ENCODE measurements around the gene MAPK10.

MAPK10 gene

GRCh38 chr4:86359944-86360478, at the start of gene MAPK10:
TSS of gene MAPK10 (minus strand) at chr4:86360053.
- peak; percentile 91 for DNase-seq (ENCODE audit: low read depth)

DNA sequence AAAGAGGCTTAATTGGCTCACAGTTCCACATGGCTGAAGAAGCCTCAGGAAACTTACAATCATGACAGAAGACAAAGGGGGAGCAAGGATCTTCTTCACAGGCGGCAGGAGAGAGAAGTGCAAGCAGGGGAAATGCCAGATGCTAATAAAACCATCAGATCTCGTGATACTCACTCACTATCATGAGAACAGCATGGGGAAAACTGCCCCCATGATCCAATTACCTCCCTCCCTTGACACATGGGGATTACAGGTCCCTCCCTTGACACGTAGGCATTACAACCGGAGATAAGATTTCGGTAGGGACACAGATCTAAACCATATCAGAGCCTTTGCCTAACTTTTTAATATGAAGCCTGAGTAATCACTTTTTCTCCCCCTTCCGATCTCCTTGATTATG, 43.7 kb upstream of the MAPK10 start:
- DNase-seq (ENCODE audit: low read depth): no peak

DNA sequence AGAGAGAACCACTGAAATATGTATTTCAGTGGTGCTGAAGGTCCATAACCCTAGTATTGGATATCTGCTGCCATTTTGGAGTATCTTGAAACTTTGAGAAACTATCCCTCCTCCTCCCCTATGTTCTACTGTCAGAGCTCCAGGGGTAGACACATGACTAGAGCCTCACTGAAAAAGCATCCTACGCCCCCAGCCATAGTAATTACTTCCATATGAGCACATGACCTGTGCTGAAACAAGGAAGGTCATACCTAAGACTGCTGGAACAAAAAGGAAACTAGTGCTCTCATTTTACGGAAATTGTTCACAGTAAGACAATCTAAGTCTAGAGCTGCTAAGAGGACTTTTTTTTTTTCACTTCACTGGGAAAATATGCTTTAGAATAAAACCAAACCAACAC, 42.0 kb upstream of the MAPK10 start:
- peak; percentile 38 for DNase-seq (ENCODE audit: low read depth)

GRCh38 chr4:86400216-86400615, 40.4 kb upstream of the MAPK10 start:
- no peak for DNase-seq (ENCODE audit: low read depth)

DNA sequence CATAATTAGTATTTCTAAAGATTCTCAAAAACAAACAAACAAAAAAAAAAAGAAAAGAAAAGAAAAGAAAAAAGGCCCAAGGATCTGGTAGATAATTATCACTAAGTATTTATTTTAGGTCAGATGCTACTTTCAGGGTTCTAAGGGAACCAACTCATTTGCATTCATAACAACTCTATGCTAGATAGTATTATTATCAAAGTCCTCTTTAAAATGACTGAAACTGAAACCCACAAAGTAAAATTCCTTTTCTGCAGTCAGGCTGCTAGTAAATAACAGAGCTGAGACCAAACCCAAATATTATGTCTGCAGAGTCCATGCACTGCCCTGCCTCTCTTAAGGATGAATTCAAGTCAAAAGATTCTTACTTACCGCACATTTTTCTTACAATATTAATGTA, 38.3 kb upstream of the MAPK10 start:
- no peak for DNase-seq (ENCODE audit: low read depth)

DNA sequence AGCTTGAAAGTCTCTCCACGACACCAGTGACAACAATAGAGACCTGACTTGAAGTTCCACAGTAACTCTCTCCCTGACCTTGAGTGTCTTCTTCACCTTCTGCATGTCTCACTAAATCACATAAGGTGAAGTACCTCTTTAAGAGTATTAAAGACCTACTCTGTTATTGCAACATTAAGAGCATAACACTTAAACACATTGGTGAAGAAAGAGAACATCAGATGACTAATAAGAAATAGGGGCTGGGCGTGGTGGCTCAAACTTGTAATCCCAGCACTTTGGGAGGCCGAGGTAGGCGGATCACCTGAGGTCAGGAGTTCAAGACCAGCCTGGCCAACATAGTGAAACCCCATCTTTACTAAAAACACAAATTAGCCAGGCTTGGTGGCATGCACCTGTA, 33.9 kb upstream of the MAPK10 start:
- no peak for DNase-seq (ENCODE audit: low read depth)

DNA sequence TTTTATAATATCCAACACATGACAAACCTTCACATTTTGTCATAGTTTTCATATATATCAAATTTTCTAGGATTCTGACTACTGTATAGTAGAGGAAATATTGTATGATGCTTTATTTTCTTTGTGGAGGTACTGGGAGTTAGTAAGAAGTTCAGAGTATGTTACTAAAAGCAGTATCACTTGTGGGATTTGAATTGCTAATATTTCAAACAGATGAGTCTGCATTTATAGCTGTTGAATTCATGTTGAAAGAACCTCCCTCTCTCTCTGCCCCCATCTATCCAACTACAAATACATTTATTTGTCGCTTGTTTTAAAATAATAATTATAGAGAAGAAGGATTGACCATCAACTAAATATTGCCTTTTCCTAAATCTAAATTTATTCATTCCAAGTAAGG, 29.8 kb upstream of the MAPK10 start:
- DNase-seq (ENCODE audit: low read depth): no peak

DNA sequence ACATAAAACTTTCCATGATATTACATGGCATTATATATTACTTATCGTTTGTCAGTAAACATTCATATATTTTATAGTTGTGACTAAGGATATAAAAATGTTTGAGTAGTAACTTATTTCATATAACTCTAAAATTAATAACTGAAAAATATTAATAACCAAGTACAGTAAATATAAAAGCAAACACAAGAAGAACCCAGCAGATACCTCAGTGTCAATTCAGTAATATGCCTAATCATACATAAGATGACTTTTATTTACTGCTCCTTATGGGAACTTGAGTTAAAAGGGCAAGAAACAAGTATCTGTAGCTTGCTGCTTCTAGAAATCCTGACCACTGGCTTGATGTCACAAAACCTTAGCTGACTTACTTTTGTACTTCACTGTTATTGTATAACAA, 28.4 kb upstream of the MAPK10 start:
- DNase-seq (ENCODE audit: low read depth): no peak

DNA sequence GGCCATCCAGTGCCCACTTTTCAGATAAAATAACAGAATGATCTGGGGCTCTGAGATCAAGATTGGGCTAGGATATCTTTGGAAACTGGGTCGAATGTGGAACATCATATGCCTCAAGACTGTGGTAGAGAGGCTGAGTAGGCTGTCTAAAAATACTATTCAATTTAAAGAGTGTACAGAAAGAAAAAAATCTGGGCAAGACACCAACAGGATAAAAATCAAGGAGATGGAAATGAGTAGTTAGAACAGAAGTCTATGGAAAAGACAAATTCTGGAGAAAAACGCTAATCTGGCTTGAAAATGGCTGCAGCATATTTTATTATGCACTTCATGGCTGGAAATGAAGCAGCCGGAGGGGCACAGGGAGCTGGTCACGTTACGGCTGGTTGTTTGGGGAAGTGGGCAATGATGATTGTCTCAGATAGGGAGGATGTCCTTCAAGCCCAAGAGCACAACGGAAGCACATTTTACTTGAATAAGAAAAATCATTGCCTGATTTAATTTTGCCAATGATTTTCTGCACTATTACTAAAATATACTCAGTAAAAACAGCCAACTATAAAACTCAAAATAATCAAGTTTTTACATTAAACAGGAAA, 27.1 kb upstream of the MAPK10 start:
- DNase-seq (ENCODE audit: low read depth): no peak

DNA sequence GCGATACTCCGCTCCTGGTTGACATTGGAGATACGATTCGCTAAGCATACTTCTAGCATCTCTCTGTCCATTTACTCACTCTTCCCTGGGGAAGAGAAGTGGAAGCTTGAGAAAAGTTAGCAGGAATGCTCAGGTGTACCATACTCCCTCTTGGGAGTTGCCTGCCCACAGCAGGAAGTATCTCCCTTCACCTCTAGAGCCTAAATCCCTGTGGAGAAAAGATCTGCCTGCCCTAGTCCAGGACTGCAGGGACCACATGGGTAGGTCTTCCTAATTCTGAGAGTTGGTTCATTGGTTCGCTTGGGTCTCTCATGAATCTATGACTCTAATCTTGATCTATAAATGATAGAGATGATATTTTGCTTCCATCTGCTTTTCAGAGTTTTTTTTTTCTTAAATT, 26.3 kb upstream of the MAPK10 start:
- no peak for DNase-seq (ENCODE audit: low read depth)

DNA sequence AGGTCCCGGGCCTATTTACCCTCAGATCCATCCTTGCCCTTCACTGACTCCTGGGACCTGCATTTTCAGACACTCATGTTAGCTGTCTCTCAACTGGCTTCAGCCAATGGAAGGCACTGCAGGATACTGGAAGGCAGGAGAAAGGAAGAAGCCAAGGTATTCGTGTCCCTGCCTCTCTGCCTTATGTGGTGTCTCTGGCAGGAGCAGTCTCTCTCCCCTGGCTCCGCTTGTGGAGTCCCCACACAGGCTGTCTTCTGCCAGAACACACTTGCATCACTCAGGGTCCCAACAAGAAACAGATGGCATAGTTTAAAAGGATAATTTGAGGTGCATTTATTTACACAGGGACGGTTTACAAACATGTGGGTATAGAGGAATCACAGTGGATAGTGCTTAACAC, 21.6 kb upstream of the MAPK10 start:
- no peak for DNase-seq (ENCODE audit: low read depth)

- DNase-seq (ENCODE audit: low read depth): no peak
Measured at GRCh38 chr4:86380181-86380724, 20.4 kb upstream of the MAPK10 start.

GRCh38 chr4:86376850-86377249, 17.0 kb upstream of the MAPK10 start:
- no peak for DNase-seq (ENCODE audit: low read depth)

GRCh38 chr4:86368433-86368832, 8.6 kb upstream of the MAPK10 start:
- no peak for DNase-seq (ENCODE audit: low read depth)

DNA sequence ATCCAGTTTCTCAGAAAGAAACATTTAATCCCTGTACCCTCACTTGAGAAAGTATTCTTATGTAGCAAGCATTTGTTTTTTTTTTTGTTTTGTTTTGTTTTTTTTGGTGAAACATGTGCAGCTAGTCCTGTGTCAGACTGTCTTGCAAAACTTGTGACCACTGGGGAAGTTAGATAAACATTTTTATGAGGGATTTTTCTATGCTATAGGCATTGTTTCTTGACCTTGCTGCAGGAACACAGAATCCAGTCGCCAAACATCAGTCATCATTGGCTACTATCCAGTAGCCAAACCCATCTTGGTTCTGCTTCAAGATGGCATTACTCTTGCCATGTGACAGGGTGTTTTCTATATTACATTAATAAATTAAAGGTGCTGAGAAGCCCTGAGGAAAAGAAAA, 7.7 kb upstream of the MAPK10 start:
- DNase-seq (ENCODE audit: low read depth): peak; percentile 80

DNA sequence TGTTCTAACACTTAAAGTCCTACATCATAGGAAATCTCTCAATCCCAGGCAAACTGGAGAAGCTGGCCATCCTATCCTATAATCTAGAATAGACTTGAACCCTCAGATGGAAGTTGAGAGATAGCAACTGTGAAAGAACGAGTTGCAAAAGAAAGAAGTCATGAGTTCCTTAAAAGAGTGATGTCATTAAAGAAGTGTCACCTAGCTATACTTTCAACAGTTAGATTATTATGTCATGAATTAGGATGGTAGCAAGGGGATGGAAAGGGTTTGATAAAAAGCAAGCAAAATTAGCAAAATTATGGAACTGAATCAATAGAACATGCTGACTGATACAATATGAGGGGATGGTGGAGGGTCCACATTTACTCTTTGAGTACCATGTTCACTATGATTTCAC, 7.1 kb upstream of the MAPK10 start:
- no peak for DNase-seq (ENCODE audit: low read depth)

DNA sequence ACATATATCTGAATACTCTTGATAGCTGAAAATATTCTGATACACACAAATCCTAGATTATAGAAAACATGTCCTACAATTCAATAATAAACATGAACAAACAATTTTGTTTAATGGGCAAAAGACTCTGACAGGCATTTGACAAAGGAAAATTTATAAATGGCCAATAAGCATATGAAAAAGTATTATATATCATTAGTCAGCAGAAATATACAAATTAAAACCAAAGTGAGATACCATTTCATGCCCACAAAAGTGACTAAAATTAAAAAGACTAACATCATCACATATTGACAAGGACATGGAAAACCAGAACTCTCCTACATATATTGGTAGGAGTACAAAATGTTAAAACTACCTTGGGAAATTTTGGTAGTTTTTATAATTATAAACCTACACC, 2.7 kb upstream of the MAPK10 start:
- DNase-seq (ENCODE audit: low read depth): no peak

- no peak for DNase-seq (ENCODE audit: low read depth)
Measured at GRCh38 chr4:86358257-86358656, 1.6 kb downstream of the MAPK10 start.

DNA sequence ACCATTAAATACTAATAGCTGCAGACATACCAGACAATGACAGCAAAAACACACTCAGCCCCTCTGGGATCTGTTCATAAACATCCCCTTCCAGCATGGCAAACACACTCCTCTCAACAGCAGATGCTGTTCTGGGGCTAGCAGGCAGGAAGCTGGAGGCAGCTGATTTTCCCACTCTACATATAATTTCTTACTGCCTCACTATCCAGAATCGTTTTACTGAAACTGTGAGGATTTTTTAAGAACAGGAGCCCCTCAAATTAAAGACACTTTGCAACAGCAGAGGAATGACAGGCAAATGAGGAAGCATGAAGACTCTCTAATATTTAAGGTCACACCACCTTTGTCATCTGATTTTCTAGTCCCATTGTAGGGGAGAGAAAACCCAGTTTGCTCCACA, 2.2 kb downstream of the MAPK10 start:
- DNase-seq (ENCODE audit: low read depth): no peak

DNA sequence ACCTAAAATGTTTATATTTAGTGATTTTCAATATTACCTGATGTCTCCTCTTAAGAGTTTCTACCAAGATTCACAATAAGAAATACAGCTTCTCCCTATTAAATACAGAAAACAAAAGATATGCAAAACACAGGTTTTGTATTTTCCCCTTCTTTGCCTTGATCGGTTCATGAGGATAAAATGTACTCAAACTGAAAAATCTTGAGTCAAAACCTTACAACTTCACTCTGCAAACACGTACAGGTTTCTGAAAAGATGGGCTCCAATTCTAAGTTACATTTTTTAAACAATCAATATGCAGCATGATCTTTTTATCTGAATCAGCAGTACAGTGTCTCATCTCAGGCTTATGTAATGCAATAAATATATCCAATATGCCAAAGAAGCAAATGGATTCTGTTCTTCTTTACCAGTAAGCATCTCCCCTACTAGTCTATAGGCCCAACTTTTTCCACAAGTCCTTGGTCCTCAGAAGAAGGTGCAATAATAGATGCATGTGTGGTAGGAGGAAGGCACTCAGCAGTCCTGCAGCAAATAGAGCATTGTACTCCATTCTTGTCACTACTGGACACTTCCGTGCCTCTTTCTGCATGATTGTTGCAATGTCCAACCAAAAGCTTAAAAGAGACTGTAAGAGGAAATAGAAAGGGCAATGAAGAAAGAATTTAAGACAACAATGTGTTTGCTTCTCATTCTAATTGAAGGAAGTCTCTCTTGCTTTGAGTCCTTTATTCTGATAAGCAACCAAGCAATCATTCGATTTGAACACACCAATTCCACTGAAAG, 3.2 kb downstream of the MAPK10 start:
- DNase-seq (ENCODE audit: low read depth): no peak

GRCh38 chr4:86354390-86354789, 5.5 kb downstream of the MAPK10 start:
- DNase-seq (ENCODE audit: low read depth): no peak

DNA sequence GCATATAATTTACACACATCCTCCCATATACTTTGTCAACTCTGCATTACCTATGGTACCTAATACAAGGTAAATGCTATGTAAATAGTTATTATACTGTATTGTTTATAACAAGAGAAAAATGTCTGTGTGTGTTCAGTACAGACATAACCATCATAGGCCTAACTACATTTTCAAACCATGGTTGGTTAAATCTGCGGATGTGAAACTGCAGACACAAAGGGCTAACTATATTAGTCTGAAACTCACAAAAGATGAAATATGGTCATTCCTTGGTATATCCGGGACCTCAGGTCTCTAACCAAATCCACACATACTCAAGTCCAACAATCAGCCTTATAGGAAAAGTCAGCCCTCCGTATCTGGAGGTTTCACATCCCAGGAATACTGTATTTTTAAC, 13.5 kb downstream of the MAPK10 start:
- DNase-seq (ENCODE audit: low read depth): no peak

DNA sequence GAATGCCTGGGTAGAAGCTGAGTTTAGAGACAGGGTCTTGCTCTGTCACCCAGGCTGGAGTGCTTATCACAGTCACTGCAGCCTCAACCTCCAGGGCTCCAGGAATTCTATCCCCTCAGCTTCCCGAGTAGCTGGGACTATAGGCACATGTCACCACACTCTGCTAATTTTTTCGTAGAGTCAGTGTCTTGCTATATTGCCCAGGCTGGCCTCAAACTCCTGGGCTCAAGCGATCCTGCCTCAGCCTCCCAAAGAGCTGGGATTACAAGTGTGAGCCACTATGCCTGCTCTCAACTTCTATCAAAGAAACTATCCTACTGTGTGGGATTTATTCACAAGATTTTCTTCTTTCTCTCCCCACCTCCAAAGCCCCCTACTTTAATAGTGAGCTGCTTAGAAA, 15.7 kb downstream of the MAPK10 start:
- DNase-seq (ENCODE audit: low read depth): no peak

GRCh38 chr4:86338989-86339388, 20.9 kb downstream of the MAPK10 start:
- DNase-seq (ENCODE audit: low read depth): peak; percentile 68
